Activated T-cell treated with anti-CD3 and anti-CD28 coated beads, Interleukin-2, amount 50 U/mL, for 4 hours (primary cell): ENCODE measurements around the gene ZMIZ1. TPM values are rescaled to one million over a fixed set of nuclear protein-coding genes. Genes with fewer than 3 reads are reported as not detected.

Experiments
- ATAC-seq, 2 donors: fragments of 200-7000 bp; cut with Tn5 transposase; one replicate each; pipeline ENCODE4 v1.10.0; 2021
- DNase-seq: peaks from one replicate; pipeline ENCODE4 v3.0.0-alpha.2; 2020
- H3K27me3 Mint-ChIP-seq: one replicate; pipeline ENCODE4 v1.8.0; 2021; ENCODE audit warnings: low read depth, mixed read lengths
- H3K36me3 Mint-ChIP-seq: one replicate; pipeline ENCODE4 v1.8.0; 2022; ENCODE audit warnings: mixed read lengths; ENCODE audit not compliant: insufficient read depth
- H3K4me1 Mint-ChIP-seq: one replicate; pipeline ENCODE4 v1.8.0; 2021; ENCODE audit warnings: low read depth, mixed read lengths
- H3K4me3 Mint-ChIP-seq: one replicate; pipeline ENCODE4 v1.8.0; 2021; ENCODE audit warnings: mild to moderate bottlenecking, moderate library complexity, mixed read lengths
- H3K9me3 Mint-ChIP-seq: one replicate; pipeline ENCODE4 v1.8.0; 2021; ENCODE audit warnings: mixed read lengths
- total RNA-seq, 3 donors: library from RNA; stranded (reverse); gene quantifications; one replicate each; pipeline ENCODE4 v1.2.1, GENCODE V29; 2021

ZMIZ1 gene
- total RNA-seq, 3 donors from 2014 or later = 17.7 to 21.0 (median 18.0) TPM

GRCh38 chr10:79266084-79266483 lies 197.3 kb downstream of the ZMIZ1 start:
- H3K4me1 Mint-ChIP-seq = peaks cover 19% of the 10 kb centered on the region
- ATAC-seq = peak in 1 of 2 donors; percentile 24
- H3K4me3 Mint-ChIP-seq = no peak overlapping the region
- H3K27me3 Mint-ChIP-seq = no peaks in the 10 kb centered on the region
- H3K9me3 Mint-ChIP-seq = no peaks in the 10 kb centered on the region
- no peak for DNase-seq
- no peaks in the 10 kb centered on the region for H3K36me3 Mint-ChIP-seq

GRCh38 chr10:79266543-79267312 lies 198.0 kb downstream of the ZMIZ1 start:
- no peak for DNase-seq
- ATAC-seq = peak; percentile 33 to 65
- no peaks in the 10 kb centered on the region for H3K36me3 Mint-ChIP-seq
- H3K9me3 Mint-ChIP-seq = no peaks in the 10 kb centered on the region
- no peak overlapping the region for H3K4me3 Mint-ChIP-seq
- no peaks in the 10 kb centered on the region for H3K27me3 Mint-ChIP-seq
- H3K4me1 Mint-ChIP-seq = peaks cover 19% of the 10 kb centered on the region

- no peak overlapping the region for H3K4me3 Mint-ChIP-seq
- no peaks in the 10 kb centered on the region for H3K27me3 Mint-ChIP-seq
- H3K9me3 Mint-ChIP-seq = no peaks in the 10 kb centered on the region
- H3K4me1 Mint-ChIP-seq = peaks cover 19% of the 10 kb centered on the region
- ATAC-seq = no peak
- no peak for DNase-seq
- H3K36me3 Mint-ChIP-seq = no peaks in the 10 kb centered on the region
These were observed 198.7 kb downstream of the ZMIZ1 start for GRCh38 chr10:79267499-79267898.

GRCh38 chr10:79268161-79268601 lies 199.4 kb downstream of the ZMIZ1 start:
- Mint-ChIP-seq H3K36me3 (no peaks in the 10 kb centered on the region), H3K9me3 (no peaks in the 10 kb centered on the region), H3K27me3 (no peaks in the 10 kb centered on the region), H3K4me3 (no peak overlapping the region), H3K4me1 (peaks cover 19% of the 10 kb centered on the region)
- ATAC-seq (no peak), DNase-seq (no peak)

- H3K4me1 Mint-ChIP-seq = peaks cover 19% of the 10 kb centered on the region
- DNase-seq (no peak), ATAC-seq (no peak)
- H3K4me3 Mint-ChIP-seq = no peak overlapping the region
- H3K36me3 Mint-ChIP-seq = no peaks in the 10 kb centered on the region
- H3K27me3 Mint-ChIP-seq = no peaks in the 10 kb centered on the region
- no peaks in the 10 kb centered on the region for H3K9me3 Mint-ChIP-seq
These were observed 200.0 kb downstream of the ZMIZ1 start for GRCh38 chr10:79268742-79269141.

GRCh38 chr10:79269443-79269842 lies 200.7 kb downstream of the ZMIZ1 start:
- ATAC-seq = no peak

GRCh38 chr10:79269969-79270368 lies 201.2 kb downstream of the ZMIZ1 start:
- no peaks in the 10 kb centered on the region for H3K27me3 Mint-ChIP-seq

More at GRCh38 chr10:79269443-79269842, 200.7 kb downstream of the ZMIZ1 start:
- Mint-ChIP-seq H3K4me1 (peaks cover 19% of the 10 kb centered on the region), H3K36me3 (no peaks in the 10 kb centered on the region), H3K4me3 (no peak overlapping the region), H3K27me3 (no peaks in the 10 kb centered on the region), H3K9me3 (no peaks in the 10 kb centered on the region)
- no peak for DNase-seq

GRCh38 chr10:79270466-79271246 lies 201.9 kb downstream of the ZMIZ1 start:
- Mint-ChIP-seq H3K4me1 (peaks cover 13% of the 10 kb centered on the region), H3K36me3 (no peaks in the 10 kb centered on the region), H3K9me3 (no peaks in the 10 kb centered on the region), H3K4me3 (no peak overlapping the region), H3K27me3 (no peaks in the 10 kb centered on the region)
- no peak for DNase-seq
- no peak for ATAC-seq

More at GRCh38 chr10:79269969-79270368, 201.2 kb downstream of the ZMIZ1 start:
- Mint-ChIP-seq H3K4me1 (peaks cover 15% of the 10 kb centered on the region), H3K9me3 (no peaks in the 10 kb centered on the region), H3K4me3 (no peak overlapping the region), H3K36me3 (no peaks in the 10 kb centered on the region)
- DNase-seq (no peak), ATAC-seq (no peak)

GRCh38 chr10:79272353-79272752 lies 203.6 kb downstream of the ZMIZ1 start:
- no peaks in the 10 kb centered on the region for H3K27me3 Mint-ChIP-seq

GRCh38 chr10:79273604-79274003 lies 204.8 kb downstream of the ZMIZ1 start:
- Mint-ChIP-seq H3K4me3 (no peak overlapping the region), H3K4me1 (no peaks in the 10 kb centered on the region), H3K27me3 (no peaks in the 10 kb centered on the region), H3K9me3 (no peaks in the 10 kb centered on the region), H3K36me3 (peaks cover 11% of the 10 kb centered on the region)
- ATAC-seq = no peak
- DNase-seq = no peak

More at GRCh38 chr10:79272353-79272752, 203.6 kb downstream of the ZMIZ1 start:
- DNase-seq (no peak), ATAC-seq (no peak)
- Mint-ChIP-seq H3K9me3 (no peaks in the 10 kb centered on the region), H3K4me3 (no peak overlapping the region), H3K4me1 (no peaks in the 10 kb centered on the region), H3K36me3 (peaks cover 4% of the 10 kb centered on the region)

- Mint-ChIP-seq H3K27me3 (no peaks in the 10 kb centered on the region), H3K4me1 (no peaks in the 10 kb centered on the region), H3K36me3 (peaks cover 11% of the 10 kb centered on the region), H3K4me3 (no peak overlapping the region), H3K9me3 (no peaks in the 10 kb centered on the region)
- no peak for DNase-seq
- ATAC-seq = no peak
These were observed 205.7 kb downstream of the ZMIZ1 start for GRCh38 chr10:79274279-79275104.

- no peak overlapping the region for H3K4me3 Mint-ChIP-seq
- peaks cover 11% of the 10 kb centered on the region for H3K36me3 Mint-ChIP-seq
- no peak for ATAC-seq
- no peaks in the 10 kb centered on the region for H3K27me3 Mint-ChIP-seq
- H3K4me1 Mint-ChIP-seq = no peaks in the 10 kb centered on the region
- DNase-seq = no peak
- H3K9me3 Mint-ChIP-seq = no peaks in the 10 kb centered on the region
These were observed 206.3 kb downstream of the ZMIZ1 start for GRCh38 chr10:79275105-79275430.

- H3K4me1 Mint-ChIP-seq = no peaks in the 10 kb centered on the region
- H3K4me3 Mint-ChIP-seq = no peak overlapping the region
- H3K9me3 Mint-ChIP-seq = no peaks in the 10 kb centered on the region
- ATAC-seq (no peak), DNase-seq (no peak)
- no peaks in the 10 kb centered on the region for H3K27me3 Mint-ChIP-seq
- H3K36me3 Mint-ChIP-seq = peaks cover 11% of the 10 kb centered on the region
These were observed 206.7 kb downstream of the ZMIZ1 start for GRCh38 chr10:79275431-79275851.

GRCh38 chr10:79277579-79278269 lies 209.0 kb downstream of the ZMIZ1 start:
- H3K27me3 Mint-ChIP-seq = no peaks in the 10 kb centered on the region

More at GRCh38 chr10:79277579-79278269, 209.0 kb downstream of the ZMIZ1 start:
- H3K4me1 Mint-ChIP-seq = no peaks in the 10 kb centered on the region
- no peak overlapping the region for H3K4me3 Mint-ChIP-seq
- ATAC-seq (no peak), DNase-seq (no peak)
- no peaks in the 10 kb centered on the region for H3K9me3 Mint-ChIP-seq
- H3K36me3 Mint-ChIP-seq = peaks cover 20% of the 10 kb centered on the region
